ENCODE measurements around the gene GYG2. TPM values are rescaled to one million over a fixed set of nuclear protein-coding genes. Genes with fewer than 3 reads are reported as not detected.

Gene GYG2
- total and polyA plus RNA-seq, 7 experiments from 2014 or later, result not detected

- H3K27ac ChIP-seq (ENCODE audit: low read depth, low read length), result no peak overlapping the region
- Mint-ChIP-seq H3K27ac (no peak overlapping the region), H3K4me3 (no peak overlapping the region), H3K36me3 (no peaks in the 10 kb centered on the region), H3K4me1 (peaks cover 0 to 5% (median 0%) of the 10 kb centered on the region in 7 donors), H3K27me3 (peaks cover 0 to 13% (median 9%) of the 10 kb centered on the region in 5 donors), H3K9me3 (peaks cover 0 to 37% (median 10%) of the 10 kb centered on the region in 11 donors)
- no peaks in the 10 kb centered on the region for H3K9me3 ChIP-seq (ENCODE audit: control insufficient read depth in 2 of 3, low read length in 3 of 3)
- H3K36me3 ChIP-seq (ENCODE audit: control insufficient read depth in 2 of 3, insufficient read depth in 3 of 3, low read length in 3 of 3), result no peaks in the 10 kb centered on the region
- H3K27me3 ChIP-seq (ENCODE audit: control insufficient read depth in 2 of 2, insufficient read depth in 2 of 2, low read length in 2 of 2), result no peaks in the 10 kb centered on the region
- DNase-seq (no peak), ATAC-seq (no peak)
- no peaks in the 10 kb centered on the region for H3K4me1 ChIP-seq (ENCODE audit: control insufficient read depth in 2 of 2, insufficient read depth in 2 of 2, low read length in 2 of 2)
- POLR2A ChIA-PET, result no interaction called here
- CTCF ChIA-PET, result no interaction called here
- intact Hi-C loops (cut with micrococcal nuclease), result no loop called here
- H3K4me3 ChIP-seq (ENCODE audit: low read length), result no peak overlapping the region
Observed at GRCh38 chrX:2841537-2841936, 12.8 kb downstream of the GYG2 start.

GRCh38 chrX:2846992-2847391 is 18.3 kb downstream of the GYG2 start:
- no peaks in the 10 kb centered on the region for H3K4me1 ChIP-seq (ENCODE audit: control insufficient read depth in 2 of 2, insufficient read depth in 2 of 2, low read length in 2 of 2)
- ATAC-seq (no peak), DNase-seq (no peak)
- H3K27ac Mint-ChIP-seq, result no peak overlapping the region
- H3K36me3 ChIP-seq (ENCODE audit: control insufficient read depth in 2 of 3, insufficient read depth in 3 of 3, low read length in 3 of 3), result no peaks in the 10 kb centered on the region
- no peak overlapping the region for H3K27ac ChIP-seq (ENCODE audit: low read depth, low read length)
- H3K27me3 ChIP-seq (ENCODE audit: control insufficient read depth in 2 of 2, insufficient read depth in 2 of 2, low read length in 2 of 2), result no peaks in the 10 kb centered on the region
- peaks cover 0 to 8% (median 0%) of the 10 kb centered on the region in 5 donors for H3K27me3 Mint-ChIP-seq
- H3K9me3 Mint-ChIP-seq, result no peaks in the 10 kb centered on the region
- no peaks in the 10 kb centered on the region for H3K4me1 Mint-ChIP-seq
- H3K4me3 Mint-ChIP-seq, result no peak overlapping the region
- ChIA-PET CTCF (no interaction called here), POLR2A (no interaction called here)
- no peak overlapping the region for H3K4me3 ChIP-seq (ENCODE audit: low read length)
- no peaks in the 10 kb centered on the region for H3K36me3 Mint-ChIP-seq
- no peaks in the 10 kb centered on the region for H3K9me3 ChIP-seq (ENCODE audit: control insufficient read depth in 2 of 3, low read length in 3 of 3)
- intact Hi-C loops (cut with micrococcal nuclease), result no loop called here

GRCh38 chrX:2848871-2849301 is 20.2 kb downstream of the GYG2 start:
- H3K36me3 Mint-ChIP-seq, result no peaks in the 10 kb centered on the region
- no peak for DNase-seq
- Histone ChIP-seq H3K27ac (ENCODE audit: low read depth, low read length) (no peak overlapping the region), H3K36me3 (ENCODE audit: control insufficient read depth in 2 of 3, insufficient read depth in 3 of 3, low read length in 3 of 3) (no peaks in the 10 kb centered on the region), H3K9me3 (ENCODE audit: control insufficient read depth in 2 of 3, low read length in 3 of 3) (no peaks in the 10 kb centered on the region), H3K4me1 (ENCODE audit: control insufficient read depth in 2 of 2, insufficient read depth in 2 of 2, low read length in 2 of 2) (no peaks in the 10 kb centered on the region), H3K27me3 (ENCODE audit: control insufficient read depth in 2 of 2, insufficient read depth in 2 of 2, low read length in 2 of 2) (no peaks in the 10 kb centered on the region), H3K4me3 (ENCODE audit: low read length) (no peak overlapping the region)
- intact Hi-C loops (cut with micrococcal nuclease), result no loop called here
- H3K27ac Mint-ChIP-seq, result no peak overlapping the region
- ChIA-PET POLR2A (no interaction called here), CTCF (no interaction called here)
- H3K4me3 Mint-ChIP-seq, result no peak overlapping the region
- H3K4me1 Mint-ChIP-seq, result no peaks in the 10 kb centered on the region
- ATAC-seq, result no peak
- H3K9me3 Mint-ChIP-seq, result peaks cover 0 to under 1% (median 0%) of the 10 kb centered on the region in 11 donors
- peaks cover 0 to 8% (median 0%) of the 10 kb centered on the region in 5 donors for H3K27me3 Mint-ChIP-seq

GRCh38 chrX:2854918-2855317 is 26.2 kb downstream of the GYG2 start:
- ChIA-PET CTCF (no interaction called here), POLR2A (no interaction called here)
- H3K9me3 ChIP-seq (ENCODE audit: control insufficient read depth in 2 of 3, low read length in 3 of 3), result no peaks in the 10 kb centered on the region
- H3K27ac ChIP-seq (ENCODE audit: low read depth, low read length), result no peak overlapping the region
- Mint-ChIP-seq H3K36me3 (no peaks in the 10 kb centered on the region), H3K27ac (no peak overlapping the region), H3K9me3 (peaks cover 0 to 2% (median 0%) of the 10 kb centered on the region in 11 donors), H3K27me3 (no peaks in the 10 kb centered on the region), H3K4me3 (no peak overlapping the region), H3K4me1 (no peaks in the 10 kb centered on the region)
- ATAC-seq (no peak), DNase-seq (no peak)
- H3K4me1 ChIP-seq (ENCODE audit: control insufficient read depth in 2 of 2, insufficient read depth in 2 of 2, low read length in 2 of 2), result no peaks in the 10 kb centered on the region
- intact Hi-C loops (cut with micrococcal nuclease), result no loop called here
- no peak overlapping the region for H3K4me3 ChIP-seq (ENCODE audit: low read length)
- H3K27me3 ChIP-seq (ENCODE audit: control insufficient read depth in 2 of 2, insufficient read depth in 2 of 2, low read length in 2 of 2), result no peaks in the 10 kb centered on the region
- H3K36me3 ChIP-seq (ENCODE audit: control insufficient read depth in 2 of 3, insufficient read depth in 3 of 3, low read length in 3 of 3), result no peaks in the 10 kb centered on the region

GRCh38 chrX:2855761-2856160 is 27.0 kb downstream of the GYG2 start:
- Histone ChIP-seq H3K4me1 (ENCODE audit: control insufficient read depth in 2 of 2, insufficient read depth in 2 of 2, low read length in 2 of 2) (no peaks in the 10 kb centered on the region), H3K9me3 (ENCODE audit: control insufficient read depth in 2 of 3, low read length in 3 of 3) (no peaks in the 10 kb centered on the region), H3K4me3 (ENCODE audit: low read length) (no peak overlapping the region), H3K27me3 (ENCODE audit: control insufficient read depth in 2 of 2, insufficient read depth in 2 of 2, low read length in 2 of 2) (no peaks in the 10 kb centered on the region), H3K36me3 (ENCODE audit: control insufficient read depth in 2 of 3, insufficient read depth in 3 of 3, low read length in 3 of 3) (no peaks in the 10 kb centered on the region), H3K27ac (ENCODE audit: low read depth, low read length) (no peak overlapping the region)
- Mint-ChIP-seq H3K36me3 (no peaks in the 10 kb centered on the region), H3K27me3 (no peaks in the 10 kb centered on the region), H3K4me3 (no peak overlapping the region), H3K4me1 (no peaks in the 10 kb centered on the region), H3K9me3 (peaks cover 0 to 2% (median 0%) of the 10 kb centered on the region in 11 donors), H3K27ac (no peak overlapping the region)
- ChIA-PET CTCF (no interaction called here), POLR2A (no interaction called here)
- intact Hi-C loops (cut with micrococcal nuclease), result no loop called here
- DNase-seq (no peak), ATAC-seq (no peak)

- no peak for DNase-seq
- H3K4me1 Mint-ChIP-seq, result no peaks in the 10 kb centered on the region
Observed at GRCh38 chrX:2857566-2857965, 28.8 kb downstream of the GYG2 start.

GRCh38 chrX:2859197-2859797 is 30.6 kb downstream of the GYG2 start:
- intact Hi-C loops (cut with micrococcal nuclease), result no loop called here
- Histone ChIP-seq H3K36me3 (ENCODE audit: control insufficient read depth in 2 of 3, insufficient read depth in 3 of 3, low read length in 3 of 3) (no peaks in the 10 kb centered on the region), H3K4me1 (ENCODE audit: control insufficient read depth in 2 of 2, insufficient read depth in 2 of 2, low read length in 2 of 2) (no peaks in the 10 kb centered on the region), H3K27ac (ENCODE audit: low read depth, low read length) (no peak overlapping the region), H3K4me3 (ENCODE audit: low read length) (no peak overlapping the region), H3K27me3 (ENCODE audit: control insufficient read depth in 2 of 2, insufficient read depth in 2 of 2, low read length in 2 of 2) (no peaks in the 10 kb centered on the region), H3K9me3 (ENCODE audit: control insufficient read depth in 2 of 3, low read length in 3 of 3) (no peaks in the 10 kb centered on the region)
- Mint-ChIP-seq H3K36me3 (no peaks in the 10 kb centered on the region), H3K4me1 (no peaks in the 10 kb centered on the region), H3K27ac (no peak overlapping the region), H3K9me3 (no peaks in the 10 kb centered on the region), H3K4me3 (no peak overlapping the region), H3K27me3 (peaks cover 0 to 5% (median 0%) of the 10 kb centered on the region in 5 donors)
- POLR2A ChIA-PET, result no interaction called here
- ATAC-seq, result no peak
- CTCF ChIA-PET, result no interaction called here
- no peak for DNase-seq

More at GRCh38 chrX:2857566-2857965, 28.8 kb downstream of the GYG2 start:
- Histone ChIP-seq H3K36me3 (ENCODE audit: control insufficient read depth in 2 of 3, insufficient read depth in 3 of 3, low read length in 3 of 3) (no peaks in the 10 kb centered on the region), H3K27ac (ENCODE audit: low read depth, low read length) (no peak overlapping the region), H3K4me1 (ENCODE audit: control insufficient read depth in 2 of 2, insufficient read depth in 2 of 2, low read length in 2 of 2) (no peaks in the 10 kb centered on the region), H3K27me3 (ENCODE audit: control insufficient read depth in 2 of 2, insufficient read depth in 2 of 2, low read length in 2 of 2) (no peaks in the 10 kb centered on the region), H3K9me3 (ENCODE audit: control insufficient read depth in 2 of 3, low read length in 3 of 3) (no peaks in the 10 kb centered on the region), H3K4me3 (ENCODE audit: low read length) (no peak overlapping the region)
- POLR2A ChIA-PET, result no interaction called here
- intact Hi-C loops (cut with micrococcal nuclease), result no loop called here
- no peak overlapping the region for H3K27ac Mint-ChIP-seq
- no peak overlapping the region for H3K4me3 Mint-ChIP-seq
- peaks cover 0 to 2% (median 0%) of the 10 kb centered on the region in 11 donors for H3K9me3 Mint-ChIP-seq
- peaks cover 0 to 5% (median 0%) of the 10 kb centered on the region in 5 donors for H3K27me3 Mint-ChIP-seq
- CTCF ChIA-PET, result no interaction called here
- no peaks in the 10 kb centered on the region for H3K36me3 Mint-ChIP-seq
- ATAC-seq, result no peak
